HG03095 (cell line): ENCODE measurements around the gene ZFHX3.

Experiments
- ATAC-seq: cut with Tn5 transposase; IDR thresholded peaks from one replicate; pipeline ENCODE4 v1.9.1; 2021; ENCODE audit warnings: moderate library complexity; ENCODE audit not compliant: unreplicated experiment

ZFHX3 gene

DNA sequence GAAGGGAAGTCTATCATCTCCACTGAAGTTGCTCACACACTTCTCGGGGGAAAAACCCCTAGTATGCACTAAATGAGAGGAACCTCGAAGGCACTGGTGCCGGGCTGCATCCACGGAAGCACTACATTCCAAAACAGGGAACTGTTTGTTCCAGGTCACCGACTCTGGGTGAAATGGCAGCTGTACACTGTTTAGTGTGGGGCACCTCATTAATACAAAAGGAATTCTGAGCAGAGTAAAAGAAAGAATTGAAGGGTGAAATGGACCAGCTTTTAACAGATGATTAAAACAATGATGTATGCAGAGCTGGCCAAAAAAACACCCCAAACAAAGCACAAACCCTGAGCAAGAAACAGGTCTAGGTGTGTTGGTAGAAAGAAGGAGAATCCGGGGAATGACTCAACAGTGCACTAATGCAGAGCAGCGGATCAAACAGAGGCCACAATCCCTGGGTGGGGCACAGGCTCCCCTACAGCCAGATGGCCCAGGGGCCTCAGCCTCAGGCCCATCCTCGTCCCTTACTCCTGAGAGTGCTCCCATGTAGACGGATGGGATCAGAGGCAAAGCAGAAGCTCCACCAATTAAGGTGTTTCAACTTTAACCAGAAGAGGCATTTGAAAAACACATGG lies 161.5 kb downstream of the ZFHX3 start:
- ATAC-seq: no peak

DNA sequence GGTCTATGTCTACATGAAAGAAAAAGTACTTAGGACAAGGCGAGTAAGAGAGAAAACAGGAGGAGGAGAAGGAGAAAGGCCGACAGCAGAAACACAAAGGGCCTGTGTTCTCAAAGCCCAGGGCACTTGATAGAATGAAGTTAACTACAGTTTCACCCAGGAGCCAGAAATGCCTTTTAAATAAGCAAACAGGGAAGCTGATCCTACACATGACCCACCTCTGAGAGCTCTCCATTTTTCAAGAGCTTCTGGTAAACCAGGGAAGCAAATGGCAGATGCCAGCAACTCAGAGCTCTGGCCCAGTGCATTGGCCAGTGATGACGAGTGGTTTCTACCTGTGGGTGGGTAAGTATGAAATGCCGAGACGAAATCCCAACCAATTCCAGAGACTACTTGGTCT lies 163.4 kb downstream of the ZFHX3 start:
- no peak for ATAC-seq

DNA sequence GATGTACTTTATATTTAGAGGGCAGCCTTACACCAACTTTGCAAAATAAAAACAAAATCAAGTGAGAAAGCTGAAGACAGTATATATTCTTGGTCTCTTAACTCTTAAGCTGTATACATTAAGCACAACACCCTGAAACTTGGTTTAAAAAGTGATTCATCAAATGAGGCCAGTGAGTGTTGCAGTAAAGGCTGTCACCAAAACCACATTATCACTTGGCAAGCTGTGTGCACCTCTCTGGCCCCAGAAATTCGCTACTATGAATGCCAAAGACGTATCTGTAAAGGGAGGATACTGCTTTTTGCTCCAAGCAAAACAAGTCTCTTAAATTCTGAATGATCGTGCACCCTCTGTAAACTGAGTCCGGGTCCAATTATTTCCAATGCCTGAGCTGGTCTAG lies 163.9 kb downstream of the ZFHX3 start:
- ATAC-seq: no peak

DNA sequence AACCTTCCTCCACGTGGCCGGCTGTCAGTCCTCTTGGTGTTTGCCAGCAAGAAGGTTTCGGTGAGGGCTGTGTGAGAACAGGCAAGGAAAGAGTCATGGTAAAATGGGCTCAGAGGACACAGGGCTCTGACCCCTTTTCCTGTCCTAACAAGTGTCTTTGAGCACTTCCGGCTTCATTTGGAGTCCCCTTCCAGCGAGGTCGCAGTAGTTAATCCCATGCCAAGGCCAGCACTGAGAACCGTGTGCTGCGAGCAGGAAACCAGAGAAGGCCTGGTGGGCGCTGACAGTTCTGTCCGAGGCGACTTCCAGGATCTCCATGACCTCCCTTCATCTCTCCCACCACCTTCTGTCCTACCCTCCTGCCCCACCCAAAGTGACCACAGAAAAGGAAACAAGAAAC lies 168.1 kb downstream of the ZFHX3 start:
- no peak for ATAC-seq

DNA sequence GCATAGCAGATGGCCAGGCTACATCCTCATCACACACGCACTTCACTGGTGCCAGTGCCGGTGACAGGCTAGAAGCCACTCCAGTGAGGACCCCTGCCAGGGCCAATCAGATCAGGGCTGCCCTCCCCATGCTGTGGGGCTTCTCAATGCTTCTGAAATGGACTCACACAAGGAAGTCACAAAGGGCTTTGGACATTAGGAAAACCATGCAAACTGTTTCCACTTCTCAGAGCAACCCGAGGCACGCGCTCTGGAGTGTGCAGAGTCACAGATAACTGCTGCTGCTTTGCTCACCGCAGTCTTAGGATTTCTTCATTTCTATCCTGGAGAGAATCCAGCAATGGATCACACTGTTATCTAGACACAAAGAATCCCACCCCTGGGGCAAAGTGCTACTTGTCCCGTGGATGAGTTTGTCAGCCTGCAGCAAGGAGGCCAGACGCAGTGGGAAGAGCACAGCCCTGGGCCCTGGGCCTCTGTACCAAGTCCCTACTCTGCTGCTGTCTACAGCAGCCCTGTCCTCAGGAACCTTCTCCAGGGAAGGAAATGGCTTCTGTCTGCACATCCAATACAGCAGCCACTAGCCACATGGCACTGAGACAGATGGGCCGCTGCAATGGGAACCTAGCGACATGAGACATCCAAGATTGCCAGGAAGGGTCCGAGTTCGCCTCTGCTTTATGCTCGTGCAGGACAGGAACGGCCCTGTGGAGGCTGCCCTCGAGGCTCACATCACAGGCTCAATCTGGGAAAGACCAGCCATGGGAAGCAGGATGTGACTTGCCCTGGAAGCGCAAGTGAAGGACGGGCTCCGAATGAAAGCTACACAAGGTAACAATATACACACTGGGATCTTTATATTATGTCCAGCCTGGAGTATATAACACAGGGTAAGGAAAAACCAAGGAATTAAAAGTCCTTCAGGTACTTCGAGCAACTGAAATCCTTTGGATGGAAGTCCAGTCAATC lies 169.3 kb downstream of the ZFHX3 start:
- ATAC-seq: no peak

DNA sequence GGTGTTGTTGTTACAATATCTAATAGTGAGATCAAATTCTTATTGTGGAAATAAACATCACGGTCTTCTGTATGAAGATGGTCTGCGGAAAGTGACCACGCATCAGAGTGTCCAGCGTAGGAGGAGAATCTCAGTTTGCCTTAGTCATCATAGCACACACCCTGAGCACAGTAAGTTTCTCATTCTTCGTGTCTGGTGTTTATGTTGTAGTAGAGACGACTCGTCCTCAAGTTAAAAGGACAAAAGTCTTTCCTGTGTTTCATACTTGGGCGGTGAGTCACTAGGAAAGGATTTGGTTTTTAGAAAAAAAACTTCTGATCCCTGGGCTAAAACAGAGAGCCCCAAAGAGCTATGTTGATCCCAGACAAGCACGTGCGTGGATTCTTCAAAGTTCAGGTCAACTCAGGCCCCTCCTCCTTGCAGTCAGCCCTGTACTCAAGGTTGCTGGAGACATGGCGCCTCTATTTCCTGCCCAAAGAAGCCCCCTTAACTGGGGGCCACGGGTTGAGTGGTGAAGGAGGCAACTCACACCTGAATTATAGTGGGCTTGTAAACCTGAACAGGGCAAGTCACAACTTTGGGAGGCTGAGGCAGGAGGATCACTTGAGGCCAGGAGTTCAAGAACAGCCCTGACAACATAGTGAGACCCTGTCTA lies 170.4 kb downstream of the ZFHX3 start:
- no peak for ATAC-seq

DNA sequence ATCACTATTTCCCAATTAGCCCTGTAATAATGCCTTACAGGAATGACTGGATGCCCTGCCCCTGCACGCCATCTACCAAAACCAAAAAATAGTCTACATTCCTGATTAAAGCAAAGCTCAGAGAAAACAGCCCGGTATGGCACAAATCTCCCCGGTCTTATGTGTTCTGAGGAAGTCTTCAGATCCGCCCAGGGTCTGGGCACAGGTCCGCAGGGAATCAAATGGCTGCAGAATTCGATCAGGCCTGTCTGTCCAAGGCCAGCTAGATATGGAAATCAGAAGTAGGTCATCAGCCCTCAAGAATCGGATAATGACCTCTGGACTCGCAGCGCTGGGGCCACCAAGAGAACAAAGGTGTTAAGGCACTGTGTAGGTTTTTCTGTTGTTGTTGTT lies 171.0 kb downstream of the ZFHX3 start:
- no peak for ATAC-seq

DNA sequence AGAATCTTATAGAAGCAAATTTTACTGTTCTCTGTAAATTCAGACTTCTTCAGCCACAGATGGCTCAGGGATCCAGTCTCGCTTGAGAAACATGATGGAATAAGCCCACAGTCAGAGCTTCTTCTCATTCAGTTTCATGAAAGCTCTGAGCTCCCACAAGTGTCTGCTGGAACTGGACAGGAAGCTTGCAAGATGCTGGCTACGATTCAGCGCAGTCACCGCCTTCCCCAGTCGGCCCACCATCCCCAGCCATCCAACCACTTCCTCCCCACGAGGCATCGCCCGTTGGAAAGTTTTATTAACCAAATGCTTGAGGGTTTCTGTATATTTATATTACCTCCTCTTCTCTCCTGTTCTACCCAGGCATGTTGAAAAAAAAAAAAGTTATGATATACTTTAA lies 171.7 kb downstream of the ZFHX3 start:
- no peak for ATAC-seq

DNA sequence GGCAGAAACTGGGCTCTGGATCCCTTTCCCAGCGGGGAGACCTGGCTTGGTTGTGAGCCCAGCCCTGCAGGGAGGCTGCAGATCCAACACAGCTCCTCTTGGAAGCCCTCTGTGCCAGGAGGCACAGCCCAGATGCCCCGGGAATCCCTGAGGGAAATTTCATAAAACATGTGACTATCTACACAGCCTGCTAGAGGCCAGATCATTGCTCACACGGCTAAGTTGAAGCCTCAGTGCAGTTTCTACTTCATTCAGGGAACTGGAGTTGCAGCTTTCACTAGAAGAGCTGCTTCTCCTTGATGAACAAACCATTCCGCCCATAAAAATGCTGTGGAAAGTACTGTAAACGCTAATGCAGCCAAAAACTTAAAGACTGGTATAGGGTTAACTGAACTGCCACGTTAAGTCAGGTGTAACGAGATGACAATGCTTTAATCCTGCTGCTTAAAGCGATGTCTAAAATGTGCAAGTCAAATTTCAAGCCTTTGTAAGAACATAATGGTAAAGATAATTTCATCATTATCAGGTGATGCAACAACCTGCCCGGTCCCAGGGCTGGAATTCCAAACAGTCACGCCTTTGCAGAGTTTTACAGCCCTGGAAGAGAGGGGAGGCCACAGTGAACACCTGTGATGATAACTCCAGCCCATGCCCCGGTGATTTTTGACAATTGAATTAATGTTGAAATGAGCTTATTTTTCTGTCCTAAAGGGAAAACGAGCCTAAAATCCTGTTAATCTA lies 172.5 kb downstream of the ZFHX3 start:
- no peak for ATAC-seq

DNA sequence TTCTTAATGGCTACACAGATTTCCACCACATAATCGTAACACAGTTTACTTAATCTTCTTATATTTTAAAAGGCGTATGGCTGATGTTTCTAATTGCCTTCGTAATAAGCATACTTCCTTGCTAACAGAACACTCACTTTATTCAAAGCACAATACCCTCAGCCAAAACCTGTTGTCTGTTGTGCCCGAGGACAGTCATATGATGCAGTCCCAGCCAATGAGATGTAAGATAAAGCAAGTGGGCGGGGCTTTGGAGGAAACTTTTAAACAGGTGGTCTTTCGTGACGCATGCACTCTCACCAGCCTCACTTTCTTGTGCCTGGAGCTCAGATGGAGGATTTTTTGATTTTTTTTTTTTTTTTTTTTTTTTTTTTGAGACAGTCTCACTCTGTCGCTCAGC lies 174.1 kb downstream of the ZFHX3 start:
- no peak for ATAC-seq

DNA sequence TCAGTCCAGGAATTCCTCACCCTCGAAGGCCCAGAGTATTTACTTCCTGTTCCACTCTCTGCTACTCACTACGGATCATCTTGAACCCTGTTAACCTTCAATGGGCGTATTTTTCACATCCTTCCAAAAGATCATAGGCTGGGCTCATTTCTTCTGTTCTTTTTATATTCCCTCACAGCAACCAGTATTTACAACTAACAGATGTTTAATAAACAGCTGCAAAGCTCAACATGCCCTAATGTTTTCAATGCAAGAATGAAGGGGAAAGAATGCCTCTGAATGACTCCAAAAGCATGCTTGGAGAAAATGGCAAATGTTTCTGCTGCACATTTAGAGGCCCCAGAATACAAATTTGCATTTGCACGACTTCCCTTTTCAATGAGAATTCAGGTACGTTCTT lies 174.9 kb downstream of the ZFHX3 start:
- ATAC-seq: no peak

DNA sequence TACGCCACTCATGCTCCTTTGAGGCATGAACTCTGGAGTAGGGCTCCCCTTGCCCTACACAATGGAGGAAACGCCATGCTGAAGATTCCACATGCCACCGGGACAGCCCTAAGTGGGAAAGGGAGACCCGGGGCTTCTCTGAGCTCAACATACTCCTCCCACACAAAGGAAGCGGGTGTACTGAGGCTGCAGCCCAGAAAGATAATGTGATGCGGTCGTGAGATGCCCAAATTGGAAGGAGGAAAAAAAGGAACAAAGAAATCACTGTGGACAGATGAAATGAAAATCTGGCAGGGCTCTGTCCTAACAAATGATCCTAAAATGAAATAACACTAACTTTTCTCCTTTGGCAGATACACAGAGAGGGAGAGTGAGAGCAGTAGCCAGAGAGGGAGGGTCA lies 182.1 kb downstream of the ZFHX3 start:
- ATAC-seq: no peak

DNA sequence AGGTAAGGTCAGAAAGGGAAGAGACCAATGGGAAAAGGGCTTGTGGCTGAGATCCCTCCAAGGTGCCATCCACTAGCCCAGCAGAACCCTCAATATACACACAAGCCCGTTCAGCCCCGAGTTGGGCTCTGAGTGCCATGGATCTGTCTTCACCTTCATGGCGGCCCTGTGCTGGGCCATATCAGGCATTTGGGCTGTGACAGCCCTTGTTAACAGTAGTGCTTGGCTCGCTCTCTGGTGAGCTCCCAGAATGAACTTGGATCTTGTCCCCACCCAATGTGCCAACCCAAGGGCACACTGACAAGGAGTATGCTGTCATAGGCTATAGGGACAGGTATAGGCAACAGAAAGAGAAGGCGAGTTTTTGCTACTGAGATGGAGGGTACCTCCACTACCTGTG lies 182.7 kb downstream of the ZFHX3 start:
- no peak for ATAC-seq

DNA sequence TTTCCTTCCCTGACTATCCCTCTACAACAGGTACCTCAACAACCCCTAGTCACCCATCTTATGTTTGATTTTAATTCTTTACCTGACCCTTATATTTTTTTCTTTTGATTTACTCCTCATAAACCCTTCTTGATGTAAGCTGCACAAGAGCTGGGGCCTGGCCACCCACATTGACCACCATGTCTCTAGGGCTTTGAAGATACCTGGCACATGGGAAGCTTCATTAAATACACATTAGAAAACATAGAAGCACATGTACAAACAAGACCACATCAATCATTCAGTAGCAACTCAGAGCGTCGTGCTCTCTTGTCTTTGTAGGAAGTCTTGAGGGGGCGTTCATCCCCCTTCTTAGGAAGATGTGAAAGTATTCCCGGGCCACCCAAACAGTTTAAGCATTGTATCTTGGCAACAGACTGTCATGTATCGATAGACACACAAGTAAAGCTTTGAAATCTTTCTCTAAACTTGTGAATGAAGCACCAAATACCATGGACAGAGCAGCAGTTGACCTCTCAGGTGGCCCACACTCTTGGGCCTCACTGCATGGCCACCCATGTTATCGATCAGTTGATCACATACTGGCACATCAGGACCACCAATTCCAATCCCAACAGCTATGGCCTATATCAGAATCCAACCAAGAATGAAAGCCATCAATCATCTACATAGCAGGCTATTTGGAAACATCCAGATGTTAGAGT lies 183.6 kb downstream of the ZFHX3 start:
- ATAC-seq: no peak

DNA sequence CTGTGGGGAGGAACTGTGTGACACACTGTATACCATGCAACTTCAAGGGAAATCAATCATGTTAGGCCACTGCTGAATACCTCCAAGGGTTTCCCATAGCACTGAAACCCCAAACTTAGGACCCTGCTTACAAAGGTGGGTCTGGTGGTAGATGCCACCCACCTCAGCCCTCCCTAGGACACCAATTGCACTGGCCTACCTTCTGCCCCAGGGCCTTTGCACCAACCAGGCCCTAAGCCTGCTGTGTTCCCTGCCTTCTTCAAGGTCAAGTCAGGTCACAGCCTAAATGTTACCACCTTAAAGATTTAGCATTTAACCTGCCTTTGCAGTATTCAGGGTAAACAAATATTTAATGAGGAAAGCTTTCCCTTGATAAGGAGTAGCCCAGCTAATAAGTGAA lies 185.8 kb downstream of the ZFHX3 start:
- ATAC-seq: no peak

DNA sequence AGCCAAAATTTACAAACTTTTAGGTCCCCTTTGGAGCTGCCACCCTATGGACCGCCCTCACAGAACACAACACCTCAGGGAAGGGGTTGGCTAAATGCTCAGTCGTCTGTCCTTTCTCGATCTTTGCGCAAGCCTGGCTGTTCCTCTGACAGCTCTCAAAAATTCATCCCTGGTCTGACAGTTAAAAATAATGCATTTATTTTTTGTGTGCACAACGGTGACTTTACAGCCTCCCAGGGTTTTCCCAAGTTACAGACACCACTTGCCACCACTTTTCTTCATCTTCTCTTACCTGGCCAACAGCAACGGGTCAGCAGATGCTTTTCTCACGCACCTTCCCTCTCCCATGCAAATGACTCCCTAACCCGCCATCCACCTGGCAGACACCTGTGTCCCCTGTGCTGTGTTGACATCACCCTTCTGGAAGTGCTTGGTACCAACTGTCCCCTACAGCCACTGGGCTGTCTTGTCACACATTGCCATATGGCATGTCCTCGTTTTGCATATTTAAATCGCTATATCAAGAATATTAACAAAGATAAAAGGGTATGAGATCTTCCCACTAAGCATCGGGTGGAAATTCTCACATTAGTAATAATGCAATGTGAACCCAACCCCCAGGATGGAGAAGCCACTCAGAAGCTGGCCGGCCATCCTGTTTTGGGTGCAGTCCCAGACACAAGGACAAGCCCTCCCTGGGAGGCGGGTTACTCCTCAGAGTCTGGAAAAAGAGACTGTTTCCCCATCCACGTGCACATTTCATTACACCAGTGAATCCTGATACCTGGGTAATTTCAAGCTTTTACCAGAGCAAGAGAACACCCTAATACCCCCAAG lies 187.0 kb downstream of the ZFHX3 start:
- no peak for ATAC-seq

DNA sequence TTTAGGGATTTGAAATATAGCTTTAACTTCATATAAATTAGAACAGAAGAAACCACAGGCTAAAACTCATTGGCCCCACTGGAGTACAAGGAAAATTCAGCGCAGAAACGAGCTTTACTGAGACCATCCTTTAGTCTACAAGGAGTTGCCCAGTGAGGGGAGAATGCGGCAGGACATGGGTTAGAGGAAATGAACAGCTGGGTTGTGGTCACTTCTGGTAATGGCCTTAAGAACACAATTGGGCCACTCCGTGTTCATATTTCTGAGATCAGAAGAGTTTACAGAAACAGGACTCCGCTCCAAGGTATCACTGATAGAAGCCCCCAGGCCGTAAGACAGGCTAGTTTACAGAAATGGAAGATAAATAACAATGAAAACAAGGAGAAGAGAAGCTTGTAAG lies 188.3 kb downstream of the ZFHX3 start:
- no peak for ATAC-seq

DNA sequence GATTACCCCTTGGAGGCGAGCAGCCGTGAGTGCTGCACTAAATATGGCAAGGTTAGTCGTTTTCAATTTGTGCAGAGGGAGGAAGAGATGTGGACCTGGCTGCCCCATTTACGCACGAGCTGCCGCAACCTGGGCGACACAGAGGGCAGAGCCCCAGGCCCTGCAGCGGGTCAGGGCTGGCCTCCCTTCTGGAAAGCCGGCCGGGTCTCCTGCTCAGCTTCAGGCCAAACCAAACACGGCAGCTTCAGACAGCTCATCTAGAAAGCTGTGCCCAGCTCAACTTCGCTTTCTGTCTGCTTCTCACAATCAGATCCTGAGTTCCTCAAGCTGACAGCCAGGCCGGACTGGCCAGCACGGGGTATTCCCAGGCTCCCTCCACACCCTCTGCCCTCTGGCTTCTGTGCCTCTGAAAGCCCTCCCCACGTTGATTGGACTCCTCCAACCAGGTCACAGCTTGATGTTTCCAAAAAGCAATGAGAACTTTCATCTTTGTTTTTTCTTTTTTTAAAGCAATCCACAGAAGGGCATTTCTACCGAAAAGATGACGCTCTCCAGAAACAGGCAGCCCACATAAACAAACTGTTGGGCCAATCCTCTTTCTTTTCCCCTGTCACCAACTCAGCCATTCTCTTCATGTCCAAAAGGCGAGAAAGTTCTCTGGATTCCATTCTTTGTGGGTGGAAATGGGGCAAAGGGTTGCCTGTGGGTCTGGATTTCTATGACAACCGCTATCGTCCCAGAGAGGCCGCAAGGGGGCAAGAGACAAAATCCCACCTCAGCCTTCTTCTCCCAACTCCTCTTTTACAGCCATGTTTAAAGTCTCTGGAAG lies 189.0 kb downstream of the ZFHX3 start:
- no peak for ATAC-seq
